ENCODE data around the gene INTS7.
"Not testable (repeated sequence)": the region's sequence is repeated elsewhere in the genome, so short reads cannot be mapped to it uniquely, and the experiment has no call there.

Gene INTS7

GRCh38 chr1:211975152-211975941 lies 60.0 kb downstream of the INTS7 start:
- DNase-seq (ENCODE audit: low spot score) = no peak

- no peak for DNase-seq (ENCODE audit: low spot score)
These were observed 61.8 kb downstream of the INTS7 start for GRCh38 chr1:211973541-211973940.

GRCh38 chr1:211968200-211968834 lies 67.0 kb downstream of the INTS7 start:
- DNase-seq (ENCODE audit: low spot score) = no peak

GRCh38 chr1:211967704-211968103 lies 67.7 kb downstream of the INTS7 start:
- DNase-seq (ENCODE audit: low spot score) = no peak

- DNase-seq (ENCODE audit: low spot score) = no peak
These were observed 70.1 kb downstream of the INTS7 start for GRCh38 chr1:211965108-211965805.

- DNase-seq (ENCODE audit: low spot score) = no peak
These were observed 75.7 kb downstream of the INTS7 start for GRCh38 chr1:211959680-211960079.

- no peak for DNase-seq (ENCODE audit: low spot score)
These were observed 76.1 kb downstream of the INTS7 start for GRCh38 chr1:211959221-211959620.

- not testable (repeated sequence) for DNase-seq (ENCODE audit: low spot score)
These were observed 81.3 kb downstream of the INTS7 start for GRCh38 chr1:211954028-211954427.

- not testable (repeated sequence) for DNase-seq (ENCODE audit: low spot score)
These were observed 81.8 kb downstream of the INTS7 start for GRCh38 chr1:211953543-211953942.

- DNase-seq (ENCODE audit: low spot score) = no peak
These were observed 83.1 kb downstream of the INTS7 start for GRCh38 chr1:211952299-211952698.

- no peak for DNase-seq (ENCODE audit: low spot score)
These were observed 83.5 kb downstream of the INTS7 start for GRCh38 chr1:211951856-211952255.

GRCh38 chr1:211948377-211948776 lies 87.0 kb downstream of the INTS7 start:
- no peak for DNase-seq (ENCODE audit: low spot score)

GRCh38 chr1:211947396-211948295 lies 87.7 kb downstream of the INTS7 start:
- DNase-seq (ENCODE audit: low spot score) = no peak

GRCh38 chr1:211944733-211945500 lies 90.4 kb downstream of the INTS7 start:
- peak; percentile 38 for DNase-seq (ENCODE audit: low spot score)

GRCh38 chr1:211942583-211942982 lies 92.8 kb downstream of the INTS7 start:
- DNase-seq (ENCODE audit: low spot score) = no peak

GRCh38 chr1:211939876-211940468 lies 95.4 kb downstream of the INTS7 start:
- DNase-seq (ENCODE audit: low spot score) = no peak

GRCh38 chr1:211938561-211938997 lies 96.8 kb downstream of the INTS7 start:
- DNase-seq (ENCODE audit: low spot score) = no peak

GRCh38 chr1:211937422-211937821 lies 97.9 kb downstream of the INTS7 start:
- DNase-seq (ENCODE audit: low spot score) = not testable (repeated sequence)

GRCh38 chr1:211935448-211935970 lies 99.8 kb downstream of the INTS7 start:
- DNase-seq (ENCODE audit: low spot score) = no peak

- DNase-seq (ENCODE audit: low spot score) = no peak
These were observed 101.2 kb downstream of the INTS7 start for GRCh38 chr1:211933946-211934714.

All from globus pallidus (tissue), 1 donor.